Measurements from ENCODE around the gene ABCA2. TPM values are rescaled to one million over a fixed set of nuclear protein-coding genes. Genes with fewer than 3 reads are reported as not detected.

ABCA2 gene
- total and polyA plus RNA-seq, 2 donors = 11.1 to 30.8 TPM

DNA sequence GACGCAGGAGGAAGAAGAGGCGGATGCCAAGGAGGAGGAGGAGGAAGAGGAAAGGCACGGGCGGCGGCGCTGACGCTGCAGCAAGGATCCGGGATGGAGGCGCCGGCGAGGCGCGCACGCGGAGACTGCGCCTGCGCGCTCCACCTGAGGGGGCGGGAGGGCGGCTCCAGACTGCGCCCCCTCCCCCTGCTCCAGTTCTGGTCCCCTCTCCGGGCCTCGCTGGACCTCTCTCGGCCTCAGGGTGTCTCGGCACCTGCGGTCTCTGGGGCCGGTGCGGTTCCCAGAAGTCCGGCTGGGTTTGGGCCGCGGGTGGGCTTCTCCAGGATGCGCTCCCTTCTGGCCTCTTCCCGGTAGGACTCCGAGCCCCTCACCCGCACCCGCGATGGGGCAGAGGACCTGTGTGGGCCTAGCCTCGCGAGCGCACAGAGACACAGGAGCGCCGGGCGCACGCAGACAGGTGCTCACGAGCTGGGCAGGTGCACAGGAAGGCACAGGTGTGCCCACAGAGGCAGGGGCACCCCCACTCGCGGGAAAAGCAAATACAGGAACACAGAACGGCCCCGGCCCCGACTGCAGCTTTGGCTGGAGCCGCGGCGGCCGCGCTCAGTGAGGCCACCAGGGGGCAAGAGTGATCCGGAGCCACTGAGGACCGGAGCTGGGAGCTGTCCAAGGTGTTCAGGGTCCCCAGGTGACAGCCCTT lies 18.2 kb upstream of the ABCA2 start, which contains the start of gene NPDC1:
Gene NPDC1 (minus strand): TSS at position 90 of the 700 bp plus-strand sequence. CDS start 188 bp downstream, outside the sequence.
- no peak within 1 kb of the TSS for H3K27ac ChIP-seq (ENCODE audit: low read depth)

DNA sequence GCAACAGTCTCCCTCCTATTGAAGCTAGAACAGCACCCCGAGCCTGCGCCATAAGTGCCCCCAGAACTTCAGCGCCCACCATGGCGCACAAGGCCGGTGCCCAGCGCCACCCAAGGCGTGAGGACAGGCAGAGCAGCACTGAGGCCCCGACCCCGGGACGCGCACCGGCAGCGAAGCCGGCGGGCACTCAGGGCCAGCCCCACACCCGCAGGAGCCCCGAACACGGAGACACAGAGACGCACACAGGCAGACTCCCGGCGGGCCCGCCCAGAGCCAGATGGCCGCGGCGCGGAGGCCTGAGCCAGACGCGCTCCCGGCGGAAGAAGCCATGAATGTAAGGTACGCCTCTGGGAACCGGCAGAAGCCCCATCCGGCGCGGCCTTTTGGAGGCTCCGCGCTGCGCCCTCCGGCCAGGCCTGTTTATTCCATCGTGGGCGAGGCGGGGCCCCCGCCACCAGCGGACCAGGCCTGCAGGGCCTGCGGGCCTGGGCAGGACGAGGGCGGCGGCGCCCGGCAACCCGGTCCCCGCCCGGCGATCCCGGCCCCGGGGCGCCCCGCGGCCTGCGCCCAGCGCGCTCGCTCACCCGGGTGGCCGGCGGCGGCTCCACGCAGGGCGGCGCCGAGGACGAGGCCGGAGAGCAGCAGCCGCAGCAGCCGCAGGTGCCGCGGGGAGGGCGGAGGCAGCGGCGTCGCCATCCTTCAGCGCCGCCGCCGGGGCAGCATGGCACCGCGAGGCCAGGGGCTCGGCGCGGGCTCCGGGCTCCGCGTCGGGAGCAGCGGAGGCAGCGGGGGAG lies 17.5 kb upstream of the ABCA2 start:
- Histone ChIP-seq H3K4me1 (ENCODE audit: insufficient read depth) (no peaks in the 10 kb centered on the region), H3K36me3 (ENCODE audit: insufficient read depth) (no peaks in the 10 kb centered on the region), H3K27ac (ENCODE audit: low read depth) (no peak overlapping the region), H3K4me3 (ENCODE audit: low read depth, low read length) (peak overlapping the region; percentile 64)
- no peak for DNase-seq (ENCODE audit: extremely low spot score)
- WGBS = 3% methylated on average over 96 of the region's 96 CpGs

More for the DNA sequence above, 18.2 kb upstream of the ABCA2 start, which contains the start of gene NPDC1:
- peak within 1 kb of the TSS; percentile 64 for H3K4me3 ChIP-seq (ENCODE audit: low read depth, low read length)
- under 1% methylated on average over 57 of the region's 57 CpGs for WGBS
- no peaks in the 10 kb centered on the region for H3K36me3 ChIP-seq (ENCODE audit: insufficient read depth)
- no peak for DNase-seq (ENCODE audit: extremely low spot score)
- no peaks in the 10 kb centered on the region for H3K4me1 ChIP-seq (ENCODE audit: insufficient read depth)

DNA sequence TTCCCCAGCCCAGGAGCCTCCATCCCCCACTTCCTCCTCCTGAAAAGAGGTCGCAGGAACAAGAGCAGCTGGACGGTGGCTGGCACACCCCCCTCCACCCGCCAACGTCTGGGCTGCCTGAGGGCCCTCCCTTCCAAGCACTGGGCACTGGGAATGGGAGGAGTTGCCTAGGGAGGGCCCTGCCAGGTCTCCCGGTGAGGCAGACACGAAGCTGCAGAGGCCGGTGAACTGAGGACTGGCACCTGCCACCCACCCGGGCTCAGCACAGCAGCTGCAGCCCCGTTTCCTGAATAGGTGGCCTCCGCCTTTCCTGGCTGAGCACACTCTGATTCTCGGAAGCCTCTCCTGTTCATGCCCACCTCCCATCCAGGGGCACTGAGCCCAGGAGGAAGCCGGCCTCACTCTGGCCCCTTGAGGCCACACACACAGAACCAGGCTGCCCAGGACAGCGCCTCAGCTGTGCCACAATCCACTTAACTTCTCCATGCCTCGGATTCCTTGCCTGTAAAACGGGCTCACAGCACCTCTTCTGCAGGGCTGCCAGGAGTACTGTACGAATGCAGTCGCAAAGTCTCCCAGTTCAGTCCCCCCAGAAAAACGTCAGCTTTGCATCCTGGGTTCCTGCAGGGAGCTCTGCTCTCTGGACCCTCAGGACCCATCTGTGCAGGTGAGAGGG lies 16.6 kb upstream of the ABCA2 start:
- WGBS = 55% methylated on average over 18 of the region's 18 CpGs
- H3K4me1 ChIP-seq (ENCODE audit: insufficient read depth) = no peaks in the 10 kb centered on the region
- no peak for DNase-seq (ENCODE audit: extremely low spot score)
- peak overlapping the region; percentile 64 for H3K4me3 ChIP-seq (ENCODE audit: low read depth, low read length)
- H3K27ac ChIP-seq (ENCODE audit: low read depth) = no peak overlapping the region
- H3K36me3 ChIP-seq (ENCODE audit: insufficient read depth) = no peaks in the 10 kb centered on the region

DNA sequence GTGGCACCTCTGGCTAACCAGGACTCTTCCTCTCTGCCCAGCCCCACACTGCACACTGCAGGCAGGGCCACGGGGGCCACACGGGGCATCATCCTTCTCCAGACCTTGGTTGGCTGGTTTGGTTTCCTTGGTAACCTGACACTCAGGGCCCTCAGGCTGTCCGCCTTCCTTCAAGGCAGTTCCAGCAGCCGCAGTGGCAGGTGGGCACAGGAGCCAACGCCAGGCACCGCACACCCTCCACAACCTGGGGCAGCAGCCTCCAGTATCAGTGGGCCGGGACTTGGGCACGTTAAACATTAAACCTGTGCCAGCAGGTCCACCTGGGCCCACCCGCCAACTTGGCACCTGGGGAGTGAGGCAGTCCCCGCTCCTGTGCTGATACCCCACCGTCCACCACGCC lies 16.0 kb upstream of the ABCA2 start:
- no peaks in the 10 kb centered on the region for H3K4me1 ChIP-seq (ENCODE audit: insufficient read depth)
- DNase-seq (ENCODE audit: extremely low spot score) = no peak
- no peak overlapping the region for H3K4me3 ChIP-seq (ENCODE audit: low read depth, low read length)
- H3K27ac ChIP-seq (ENCODE audit: low read depth) = no peak overlapping the region
- WGBS = 79% methylated on average over 12 of the region's 12 CpGs
- H3K36me3 ChIP-seq (ENCODE audit: insufficient read depth) = no peaks in the 10 kb centered on the region

DNA sequence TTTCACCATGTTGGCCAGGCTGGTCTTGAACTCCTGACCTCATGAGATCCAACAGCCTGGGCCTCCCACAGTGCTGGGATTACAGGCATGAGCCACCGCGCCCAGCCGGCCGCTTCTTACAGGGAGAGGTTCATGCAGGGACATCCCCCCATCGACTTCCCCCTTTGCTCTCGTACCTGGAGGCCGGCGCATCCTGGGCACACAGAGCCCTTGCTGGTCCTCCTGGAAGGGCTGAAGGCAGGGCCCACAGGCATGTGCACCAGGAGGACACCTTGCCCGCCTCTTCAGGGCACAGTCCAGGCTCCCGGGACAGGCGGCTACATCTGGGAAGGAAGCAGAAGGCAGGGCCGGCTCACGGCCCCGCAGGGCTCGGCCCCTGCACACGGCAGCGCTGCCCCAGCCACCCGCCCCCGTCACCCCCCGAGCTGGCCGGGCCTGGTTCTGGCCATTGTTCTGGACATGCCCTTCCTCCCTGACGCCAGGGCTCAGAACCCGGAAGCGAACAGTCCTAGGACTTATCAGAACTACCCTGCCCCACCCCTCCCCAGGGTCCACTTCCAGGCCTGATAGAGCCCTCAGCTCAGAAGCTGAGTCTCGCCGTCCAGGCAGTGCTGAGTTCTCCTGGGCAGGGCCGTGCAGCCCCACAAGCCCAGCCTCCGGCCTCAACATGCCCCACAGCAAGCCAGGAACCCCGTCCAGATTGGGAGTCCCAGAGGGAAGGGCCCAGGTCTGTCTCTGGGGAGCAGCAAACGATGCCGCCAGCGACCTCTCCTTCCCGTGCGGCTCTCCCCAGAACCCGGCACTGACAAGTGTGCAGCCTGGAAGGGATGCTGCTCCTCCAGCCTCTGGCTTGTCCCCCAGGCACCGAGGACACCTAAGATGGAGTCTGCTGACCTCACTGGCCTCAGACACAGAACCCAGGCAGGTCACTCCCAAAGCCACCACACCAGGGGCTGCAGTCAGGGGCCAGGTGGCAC lies 15.0 kb upstream of the ABCA2 start:
- 80% methylated on average over 36 of the region's 36 CpGs for WGBS
- no peaks in the 10 kb centered on the region for H3K4me1 ChIP-seq (ENCODE audit: insufficient read depth)
- no peak for DNase-seq (ENCODE audit: extremely low spot score)
- H3K4me3 ChIP-seq (ENCODE audit: low read depth, low read length) = no peak overlapping the region
- H3K36me3 ChIP-seq (ENCODE audit: insufficient read depth) = no peaks in the 10 kb centered on the region
- no peak overlapping the region for H3K27ac ChIP-seq (ENCODE audit: low read depth)

DNA sequence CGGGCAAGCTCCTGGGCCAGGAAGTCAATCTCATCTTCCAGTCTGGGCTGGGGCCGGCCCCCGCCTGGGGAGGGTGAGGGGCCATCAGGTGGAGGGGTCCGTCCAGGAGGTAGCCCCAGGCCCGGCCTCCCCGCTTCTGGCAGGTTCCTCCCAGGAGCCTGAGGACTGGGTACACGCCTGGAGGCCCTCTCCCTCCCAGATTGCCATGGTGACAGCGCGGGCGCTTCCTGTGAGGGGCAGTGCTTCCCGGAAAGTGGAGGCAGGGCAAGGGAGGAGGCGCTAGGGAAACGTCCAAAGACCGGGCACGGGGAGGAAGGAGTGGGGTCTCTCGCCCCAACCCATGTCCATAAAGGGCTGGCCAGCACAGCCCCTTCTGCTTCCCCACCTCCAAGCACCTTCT lies 13.1 kb upstream of the ABCA2 start:
- no peak for DNase-seq (ENCODE audit: extremely low spot score)
- Histone ChIP-seq H3K36me3 (ENCODE audit: insufficient read depth) (no peaks in the 10 kb centered on the region), H3K27ac (ENCODE audit: low read depth) (no peak overlapping the region), H3K4me3 (ENCODE audit: low read depth, low read length) (no peak overlapping the region), H3K4me1 (ENCODE audit: insufficient read depth) (no peaks in the 10 kb centered on the region)
- 65% methylated on average over 16 of the region's 16 CpGs for WGBS

DNA sequence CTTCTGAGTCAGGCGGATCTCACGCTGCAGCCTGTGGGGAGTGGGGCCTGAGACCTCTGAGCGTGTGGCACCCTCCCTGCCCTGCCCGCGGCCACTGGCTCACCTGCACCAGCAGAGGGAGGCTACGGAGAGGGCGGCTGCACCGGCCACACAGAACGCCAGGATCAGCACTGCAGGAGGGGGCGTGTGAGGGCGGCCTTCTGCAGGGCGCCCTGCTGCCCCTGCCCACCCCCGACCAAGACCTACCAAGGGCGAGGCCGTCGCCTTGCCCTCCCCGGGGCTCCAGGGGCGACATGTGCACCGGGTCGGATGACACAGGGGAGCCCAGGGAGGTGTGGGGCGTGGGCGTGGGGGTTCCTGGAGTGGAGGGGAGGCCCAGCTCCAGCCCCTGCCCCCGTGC lies 12.5 kb upstream of the ABCA2 start:
- no peaks in the 10 kb centered on the region for H3K4me1 ChIP-seq (ENCODE audit: insufficient read depth)
- H3K4me3 ChIP-seq (ENCODE audit: low read depth, low read length) = no peak overlapping the region
- H3K36me3 ChIP-seq (ENCODE audit: insufficient read depth) = no peaks in the 10 kb centered on the region
- 84% methylated on average over 23 of the region's 23 CpGs for WGBS
- H3K27ac ChIP-seq (ENCODE audit: low read depth) = no peak overlapping the region
- DNase-seq (ENCODE audit: extremely low spot score) = no peak

DNA sequence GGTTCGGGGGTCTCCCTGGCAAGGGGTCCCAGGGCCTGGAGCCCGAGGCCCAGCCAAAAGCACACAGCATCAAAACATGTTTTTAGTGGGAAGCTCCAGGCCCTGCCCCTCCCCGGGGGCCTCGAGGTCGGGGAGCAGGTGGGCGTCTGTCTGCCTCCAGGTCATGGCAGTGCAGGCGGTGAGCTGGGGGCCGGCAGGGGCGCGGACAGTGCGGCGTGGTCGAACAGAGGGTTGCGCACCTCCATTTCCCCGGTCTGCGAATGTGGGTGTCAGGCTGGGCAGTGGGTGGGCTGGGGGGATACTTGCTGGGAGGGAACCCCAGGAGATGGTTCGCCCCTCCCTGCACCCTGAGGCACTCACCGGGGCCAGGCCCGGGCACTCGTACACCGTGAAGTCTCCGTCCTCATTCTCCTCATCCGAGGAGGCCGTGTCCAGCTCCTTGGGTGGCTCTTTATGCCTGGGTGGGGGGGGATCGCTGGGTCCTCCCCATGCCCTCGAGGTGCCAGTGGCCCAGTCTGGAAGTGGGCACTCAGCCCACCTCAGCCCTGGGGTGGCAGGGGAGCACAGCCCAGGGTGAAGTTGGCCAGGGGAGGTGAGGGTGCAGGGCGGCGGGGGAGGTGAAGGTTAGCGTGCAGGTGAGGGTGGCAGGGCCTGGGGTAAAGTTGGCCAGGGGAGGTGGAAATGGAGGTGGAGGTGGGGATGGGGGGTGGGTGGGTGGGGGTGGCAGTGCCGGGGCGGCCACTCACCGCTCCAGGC lies 11.8 kb upstream of the ABCA2 start:
- Histone ChIP-seq H3K4me3 (ENCODE audit: low read depth, low read length) (no peak overlapping the region), H3K4me1 (ENCODE audit: insufficient read depth) (no peaks in the 10 kb centered on the region), H3K36me3 (ENCODE audit: insufficient read depth) (no peaks in the 10 kb centered on the region), H3K27ac (ENCODE audit: low read depth) (no peak overlapping the region)
- 93% methylated on average over 32 of the region's 32 CpGs for whole genome bisulfite sequencing
- no peak for DNase-seq (ENCODE audit: extremely low spot score)

DNA sequence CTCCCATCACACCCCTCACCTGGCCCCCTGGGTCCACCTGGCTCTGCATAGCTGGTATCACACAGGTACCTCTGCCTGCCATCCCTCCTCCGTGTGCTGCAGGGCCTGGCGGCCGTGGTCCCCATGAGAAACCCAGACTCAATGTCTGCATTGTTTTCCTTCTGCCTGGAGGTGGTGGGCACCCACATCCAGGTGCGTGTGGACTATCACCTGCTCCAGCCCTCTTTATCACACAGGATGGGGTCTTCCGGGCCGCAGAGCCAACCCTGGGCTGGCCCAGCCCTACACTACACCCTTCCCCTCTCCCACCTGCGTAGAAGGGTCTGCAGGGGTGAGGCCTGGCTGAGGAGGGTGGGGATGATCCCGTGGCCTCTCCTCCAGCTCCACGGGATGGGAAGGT lies 10.9 kb upstream of the ABCA2 start:
- Histone ChIP-seq H3K36me3 (ENCODE audit: insufficient read depth) (no peaks in the 10 kb centered on the region), H3K4me3 (ENCODE audit: low read depth, low read length) (no peak overlapping the region), H3K4me1 (ENCODE audit: insufficient read depth) (no peaks in the 10 kb centered on the region), H3K27ac (ENCODE audit: low read depth) (no peak overlapping the region)
- WGBS = 87% methylated on average over 9 of the region's 9 CpGs
- no peak for DNase-seq (ENCODE audit: extremely low spot score)

DNA sequence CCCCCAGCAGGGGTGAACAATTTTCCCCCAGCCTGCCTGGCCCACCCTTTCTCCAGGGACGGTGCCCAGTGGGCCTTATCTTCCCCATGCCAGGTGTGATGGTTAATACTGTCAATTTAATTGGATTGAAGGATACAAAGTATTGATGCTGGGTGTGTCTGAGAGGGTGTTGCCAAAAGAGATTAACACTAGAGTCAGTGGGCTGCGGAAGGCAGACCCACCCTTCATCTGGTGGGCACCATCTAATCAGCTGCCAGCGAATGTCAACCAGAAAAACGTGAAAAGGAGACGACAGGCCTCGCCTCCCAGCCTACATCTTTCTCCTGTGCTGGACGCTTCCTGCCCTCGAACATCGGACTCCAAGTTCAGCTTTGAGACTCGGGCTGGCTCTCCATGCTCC lies 9.4 kb upstream of the ABCA2 start:
- Histone ChIP-seq H3K27ac (ENCODE audit: low read depth) (no peak overlapping the region), H3K4me1 (ENCODE audit: insufficient read depth) (no peaks in the 10 kb centered on the region), H3K4me3 (ENCODE audit: low read depth, low read length) (no peak overlapping the region), H3K36me3 (ENCODE audit: insufficient read depth) (no peaks in the 10 kb centered on the region)
- WGBS = 88% methylated on average over 10 of the region's 10 CpGs
- no peak for DNase-seq (ENCODE audit: extremely low spot score)

DNA sequence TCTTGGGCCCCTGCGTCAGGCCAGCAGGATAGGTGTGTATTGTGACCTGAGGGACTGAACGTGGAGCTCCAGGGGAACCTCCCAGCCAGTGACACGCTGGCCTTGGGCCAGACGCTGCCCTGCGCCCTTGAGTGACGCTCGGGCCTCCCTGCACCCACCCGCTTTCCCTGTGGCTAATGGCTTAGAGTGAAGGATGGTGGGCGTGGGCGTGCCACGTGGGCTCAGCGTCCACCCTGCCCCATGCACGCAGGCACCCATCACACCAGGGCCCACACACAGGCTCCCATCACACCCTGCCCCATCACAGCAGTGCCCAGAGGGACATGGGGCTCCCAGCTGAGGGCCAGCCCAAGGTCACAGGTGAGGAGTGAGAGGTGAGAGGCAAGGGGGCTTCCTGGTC lies 9.0 kb upstream of the ABCA2 start:
- H3K27ac ChIP-seq (ENCODE audit: low read depth) = no peak overlapping the region
- H3K4me3 ChIP-seq (ENCODE audit: low read depth, low read length) = no peak overlapping the region

DNA sequence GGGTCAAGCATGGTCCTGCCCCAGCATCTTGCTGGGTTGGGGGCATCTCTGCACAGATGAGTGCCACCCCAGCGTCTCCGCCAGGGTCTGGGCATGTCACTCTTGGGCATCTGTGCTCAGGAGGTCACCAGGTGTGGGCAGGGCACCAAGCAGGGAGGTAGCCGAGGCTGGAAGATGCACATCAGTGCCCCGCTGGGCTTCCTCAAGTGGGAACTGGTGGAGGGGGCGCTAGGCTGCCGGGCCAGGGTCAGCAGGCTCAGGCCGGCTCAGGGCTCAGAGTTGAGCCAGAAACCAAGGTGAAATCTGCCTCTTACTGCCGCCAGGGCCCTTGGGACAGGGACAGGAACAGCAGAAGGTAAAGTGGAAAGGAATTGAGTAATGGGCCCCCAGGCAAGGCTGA lies 7.9 kb upstream of the ABCA2 start:
- no peaks in the 10 kb centered on the region for H3K4me1 ChIP-seq (ENCODE audit: insufficient read depth)
- 75% methylated on average over 8 of the region's 8 CpGs for WGBS
- no peak overlapping the region for H3K4me3 ChIP-seq (ENCODE audit: low read depth, low read length)
- DNase-seq (ENCODE audit: extremely low spot score) = no peak
- no peaks in the 10 kb centered on the region for H3K36me3 ChIP-seq (ENCODE audit: insufficient read depth)
- H3K27ac ChIP-seq (ENCODE audit: low read depth) = no peak overlapping the region

More for the DNA sequence above, 9.0 kb upstream of the ABCA2 start:
- Histone ChIP-seq H3K4me1 (ENCODE audit: insufficient read depth) (no peaks in the 10 kb centered on the region), H3K36me3 (ENCODE audit: insufficient read depth) (no peaks in the 10 kb centered on the region)
- 77% methylated on average over 13 of the region's 13 CpGs for WGBS
- no peak for DNase-seq (ENCODE audit: extremely low spot score)

All from urinary bladder (tissue), 4 donors.